DMS53 treated with DMSO at 0.1 percent for 48 hours (cell line): ENCODE results near the gene ZNF277.

ENCODE experiments used
- DNase-seq: peaks from one replicate; lab custom pipeline; 2025; ENCODE audit not compliant: unreplicated experiment; lab: John Stamatoyannopoulos, UW

ZNF277 gene

DNA sequence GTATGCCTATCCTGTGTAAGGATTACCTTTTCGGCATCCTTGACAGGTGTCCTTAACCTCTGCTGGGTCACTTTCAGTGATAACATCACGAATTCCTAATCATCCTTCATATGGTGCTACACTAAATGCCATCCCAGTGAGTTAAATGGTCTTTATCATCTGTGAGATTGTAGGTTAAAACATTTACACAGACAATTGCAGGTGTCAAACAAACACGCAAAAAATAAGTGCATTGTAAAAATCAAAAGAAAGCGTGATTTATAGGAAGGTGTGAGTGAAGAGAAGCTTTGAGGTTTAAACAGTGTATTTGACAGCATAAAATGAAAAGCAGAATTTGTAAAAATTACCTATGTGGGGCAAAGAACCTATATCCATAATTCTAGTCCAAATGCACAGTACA lies 132.3 kb downstream of the ZNF277 start:
- DNase-seq: no peak

DNA sequence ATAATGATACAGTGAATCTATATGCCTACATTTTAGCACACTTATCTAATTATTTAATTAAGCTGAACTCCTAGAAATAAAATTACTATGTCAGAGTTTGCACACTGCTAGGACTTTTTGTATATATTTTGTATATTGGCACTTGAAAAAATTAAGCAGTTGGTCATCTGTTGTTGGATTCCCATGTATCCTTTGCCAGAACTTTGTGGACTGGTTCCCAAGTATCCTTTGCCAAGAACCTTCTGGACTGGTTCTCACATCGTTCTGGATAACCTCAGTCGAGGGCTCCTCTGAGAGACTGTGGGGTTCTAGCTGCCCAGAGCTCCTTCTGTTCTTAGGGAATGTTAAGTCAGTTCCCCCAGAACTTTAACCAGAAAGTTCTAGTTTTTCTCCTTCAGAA lies 135.0 kb downstream of the ZNF277 start:
- DNase-seq: no peak

DNA sequence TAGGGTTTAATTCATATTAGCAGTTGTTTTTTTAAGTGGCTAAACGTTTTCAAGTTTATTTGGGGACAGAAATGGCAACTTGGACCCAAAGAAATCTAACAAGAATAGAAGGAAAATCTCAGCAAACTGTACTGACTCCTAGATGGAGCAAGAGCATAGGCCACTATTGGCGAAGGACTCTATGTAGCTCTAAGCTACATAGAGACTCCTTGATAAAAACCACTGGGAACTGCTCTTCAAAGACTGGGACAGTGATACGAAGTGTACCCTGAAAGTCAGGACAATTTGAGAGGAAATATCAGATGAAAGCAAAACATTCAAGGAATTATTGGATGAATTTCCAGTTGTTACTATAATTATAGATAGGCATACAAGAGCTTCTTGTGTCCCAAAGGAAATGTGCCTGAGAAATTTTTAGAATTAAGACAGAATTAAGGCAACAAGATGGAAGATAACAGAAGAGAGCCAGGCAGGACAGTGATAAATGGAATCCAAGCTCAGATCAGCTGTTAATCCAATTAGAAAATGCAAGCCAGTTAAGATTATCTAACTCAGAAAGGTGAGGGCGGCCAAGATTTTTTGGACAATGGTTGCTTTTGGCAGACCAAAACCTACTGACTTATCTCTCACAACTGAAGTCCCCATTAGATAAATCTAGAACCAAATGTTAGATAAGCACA lies 140.0 kb downstream of the ZNF277 start:
- DNase-seq: no peak

DNA sequence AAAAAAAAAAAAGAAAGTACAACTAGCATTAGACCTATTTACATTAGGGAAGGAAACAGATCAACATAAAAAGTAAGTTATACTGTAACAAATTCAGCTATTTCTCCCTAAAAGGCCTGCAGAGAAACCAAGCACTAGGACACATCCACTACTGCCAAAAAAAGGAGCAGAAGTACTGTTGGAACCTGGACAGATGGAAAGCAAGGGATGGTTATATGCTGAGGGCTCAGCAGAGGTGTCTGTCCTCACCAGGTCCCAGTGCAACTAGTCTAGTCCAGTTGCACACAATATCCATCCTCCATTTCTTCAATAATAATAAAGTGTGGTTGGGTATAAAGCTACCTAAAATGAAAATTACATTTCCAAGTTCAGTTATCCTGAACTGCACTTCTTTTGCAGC lies 140.6 kb downstream of the ZNF277 start:
- no peak for DNase-seq

DNA sequence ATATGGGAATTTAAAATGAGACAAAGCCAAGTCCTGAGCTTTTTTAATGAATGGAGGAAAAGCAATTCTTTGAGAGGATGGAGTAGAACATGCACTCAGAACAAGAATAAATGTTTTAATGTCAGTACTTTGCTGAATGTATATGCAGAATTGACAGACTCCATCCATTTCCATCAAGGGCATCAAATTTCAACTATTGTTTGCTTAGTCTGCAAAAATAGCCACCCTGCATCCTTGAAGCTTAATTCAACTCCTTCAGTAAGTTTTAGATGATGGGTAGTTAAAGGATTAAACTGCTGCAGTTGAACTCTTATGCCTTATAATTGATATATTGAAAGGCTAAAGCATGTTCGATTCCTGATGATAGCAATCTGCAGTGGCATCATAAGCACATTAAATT lies 144.1 kb downstream of the ZNF277 start:
- no peak for DNase-seq

DNA sequence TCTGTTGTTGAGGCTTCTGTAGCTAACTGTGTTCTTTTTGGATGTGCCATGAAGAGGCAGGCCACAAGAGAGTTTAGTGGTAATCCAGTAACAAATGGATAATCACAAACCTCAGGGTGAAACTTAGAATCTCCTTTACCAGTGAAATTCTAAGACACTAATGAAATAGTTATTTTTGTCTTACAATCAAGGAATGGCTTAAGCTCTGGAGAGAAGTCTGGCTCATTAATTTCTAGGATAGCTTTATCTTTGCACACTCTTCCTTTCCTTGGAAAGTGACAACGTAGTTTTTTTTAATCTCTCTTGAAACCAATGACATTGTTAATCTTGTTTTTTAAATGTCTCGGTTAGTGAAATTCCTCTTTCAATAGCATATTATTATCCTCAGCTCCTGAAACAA lies 150.1 kb downstream of the ZNF277 start:
- no peak for DNase-seq

DNA sequence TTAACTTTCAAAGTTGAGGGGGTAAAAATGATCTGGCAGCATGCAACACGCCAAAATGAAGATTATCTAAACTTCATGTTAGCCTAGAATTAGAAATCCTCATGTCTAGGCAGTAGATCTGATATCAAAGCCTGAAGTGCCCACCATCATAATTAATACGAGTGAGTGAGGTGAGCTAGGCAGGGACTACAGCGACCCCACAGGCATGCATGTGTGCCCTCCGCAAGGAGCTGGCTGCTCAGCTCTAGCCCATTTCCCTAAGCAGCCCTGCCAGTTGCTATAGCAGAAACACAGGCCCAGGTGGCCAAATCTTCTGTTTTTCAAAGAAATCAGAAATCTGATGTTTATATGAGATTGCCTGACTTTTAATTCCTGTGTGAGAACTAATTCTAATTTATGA lies 150.6 kb downstream of the ZNF277 start:
- DNase-seq: no peak

DNA sequence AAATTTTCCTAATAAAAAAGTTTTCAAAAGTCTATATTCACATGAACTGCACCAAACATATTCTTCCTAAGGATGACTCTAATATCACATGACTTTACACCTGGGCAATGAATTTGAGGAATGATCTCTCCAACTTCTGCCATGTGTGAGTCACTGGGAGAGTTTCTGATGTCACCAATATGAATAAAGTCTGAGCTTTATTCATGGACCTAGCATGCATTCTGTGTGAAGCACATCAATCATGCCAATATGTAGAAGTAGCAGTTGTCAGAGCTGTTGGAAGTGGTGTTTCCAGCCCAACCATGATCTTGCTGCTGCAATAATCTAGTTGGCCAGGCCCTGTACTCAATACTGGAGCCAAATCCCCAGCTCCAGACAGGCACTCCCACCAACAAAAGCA lies 152.0 kb downstream of the ZNF277 start:
- no peak for DNase-seq

DNA sequence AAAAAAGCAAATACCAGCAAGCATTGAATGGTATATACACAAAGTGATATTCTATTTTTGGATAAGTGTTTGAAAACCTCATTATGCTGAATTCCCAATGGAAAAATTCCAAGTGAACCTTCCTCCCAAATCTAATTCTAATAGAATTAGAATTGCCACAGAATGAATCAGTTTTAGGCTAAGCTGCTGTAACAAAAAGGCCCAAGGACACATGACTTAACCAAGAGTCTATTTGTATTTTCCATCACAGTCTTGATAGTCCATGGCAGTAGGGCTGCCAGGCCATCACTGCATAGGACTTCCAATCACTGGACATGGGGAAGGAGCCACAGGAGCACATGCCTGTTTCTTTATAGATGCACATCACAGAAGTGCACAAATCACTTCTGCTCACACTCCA lies 152.6 kb downstream of the ZNF277 start:
- DNase-seq: no peak

DNA sequence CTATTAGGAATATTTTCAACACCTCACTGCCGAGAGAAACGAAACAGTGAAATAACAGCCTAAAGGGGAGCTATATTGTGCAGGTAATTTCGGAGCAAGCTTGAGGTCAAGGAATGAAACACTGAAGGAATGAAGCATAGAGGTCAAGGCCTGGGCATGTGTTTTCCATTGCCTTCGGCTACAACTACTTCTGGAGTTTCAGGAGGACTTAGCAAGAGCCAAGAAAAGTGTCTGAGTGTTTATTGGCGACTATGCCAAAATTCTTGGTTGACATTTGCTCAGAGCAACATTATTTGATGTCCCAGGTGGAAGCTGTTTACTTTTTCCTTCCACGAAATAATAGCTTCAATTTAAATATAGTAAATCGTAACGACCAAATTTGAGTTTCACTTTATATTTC lies 154.2 kb downstream of the ZNF277 start:
- DNase-seq: no peak

DNA sequence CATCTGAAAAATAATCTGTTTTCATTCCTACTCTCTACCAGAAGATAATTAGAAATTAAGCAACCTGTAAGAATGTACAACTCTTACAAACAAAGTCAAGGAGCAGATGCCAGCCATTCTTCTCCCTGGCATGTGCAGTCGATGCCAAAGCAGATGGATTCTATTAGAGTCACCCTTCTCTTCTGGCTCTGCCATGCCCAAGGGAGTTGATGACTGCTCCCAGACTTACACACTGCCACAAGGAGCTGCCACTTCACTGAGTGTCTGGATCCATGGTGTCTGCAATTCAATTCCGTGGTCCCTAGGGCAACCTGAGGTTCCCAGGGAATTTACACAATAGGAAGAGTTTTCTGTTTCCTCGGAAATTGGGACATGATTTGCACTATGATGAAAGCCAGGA lies 154.7 kb downstream of the ZNF277 start:
- DNase-seq: no peak

DNA sequence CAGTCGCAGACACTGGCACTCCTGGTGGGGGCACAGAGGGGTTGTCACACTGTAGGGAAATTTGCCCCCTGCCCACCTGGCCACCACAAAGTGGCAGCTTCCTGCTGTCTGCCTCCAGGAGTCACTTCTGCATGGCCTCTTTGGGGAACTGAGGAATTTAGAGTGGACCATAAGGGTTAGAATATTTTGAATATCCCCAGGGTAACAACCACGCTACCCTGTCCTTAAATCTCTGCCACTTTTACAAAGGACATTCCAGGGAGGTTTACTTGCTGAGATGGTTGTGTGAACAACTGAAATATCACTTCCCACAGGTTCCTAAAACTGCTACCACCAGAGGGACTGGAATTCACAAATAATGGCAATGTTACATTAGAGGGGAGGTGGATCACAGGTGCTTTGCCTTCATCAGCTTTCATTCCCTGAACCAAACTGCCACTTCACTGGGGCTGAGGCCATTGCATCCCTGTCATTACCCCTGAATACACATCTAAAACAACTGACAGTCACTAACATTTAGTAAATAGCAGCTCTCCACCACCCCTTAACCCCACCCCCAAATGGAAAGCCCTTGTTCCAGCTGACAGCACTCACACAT lies 155.7 kb downstream of the ZNF277 start:
- DNase-seq: no peak

DNA sequence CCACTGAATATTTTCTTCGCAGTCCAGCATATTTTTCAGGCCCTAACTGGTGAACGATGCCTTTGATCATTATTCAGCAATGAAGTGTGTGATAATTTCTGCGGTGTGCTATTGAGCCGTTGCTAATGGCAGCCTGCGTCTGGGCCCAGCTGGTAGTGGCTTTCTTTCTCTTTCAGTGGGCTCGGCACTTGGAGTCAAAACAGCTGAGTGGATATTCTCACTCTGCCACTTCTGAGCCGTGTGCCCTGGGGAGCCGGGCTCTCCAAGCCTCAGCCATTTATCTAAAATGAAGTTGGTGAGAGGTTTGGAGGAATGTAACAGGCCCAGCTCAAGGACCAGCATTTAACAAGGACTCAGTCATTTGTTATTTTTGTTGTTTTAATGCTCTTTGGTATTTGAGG lies 156.2 kb downstream of the ZNF277 start:
- DNase-seq: no peak

DNA sequence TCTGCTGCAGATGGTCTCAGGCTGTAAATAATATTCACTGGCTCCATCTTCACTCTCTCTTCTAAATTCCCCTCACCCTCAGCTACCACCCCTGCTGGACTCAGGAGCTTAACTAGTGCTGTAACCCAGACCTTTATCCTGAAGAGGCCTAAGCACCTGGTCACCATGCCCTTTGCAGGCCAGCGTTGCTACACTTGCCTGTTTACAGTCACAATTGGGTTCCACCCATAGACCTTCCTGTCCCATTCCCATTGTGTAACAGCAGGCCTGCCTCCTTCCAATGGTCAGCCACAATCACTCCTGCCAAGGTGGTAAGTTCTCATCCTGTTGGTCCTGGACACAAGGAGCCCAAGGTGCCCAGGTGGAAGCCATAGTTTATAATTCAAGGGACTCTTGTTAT lies 157.9 kb downstream of the ZNF277 start:
- DNase-seq: no peak

DNA sequence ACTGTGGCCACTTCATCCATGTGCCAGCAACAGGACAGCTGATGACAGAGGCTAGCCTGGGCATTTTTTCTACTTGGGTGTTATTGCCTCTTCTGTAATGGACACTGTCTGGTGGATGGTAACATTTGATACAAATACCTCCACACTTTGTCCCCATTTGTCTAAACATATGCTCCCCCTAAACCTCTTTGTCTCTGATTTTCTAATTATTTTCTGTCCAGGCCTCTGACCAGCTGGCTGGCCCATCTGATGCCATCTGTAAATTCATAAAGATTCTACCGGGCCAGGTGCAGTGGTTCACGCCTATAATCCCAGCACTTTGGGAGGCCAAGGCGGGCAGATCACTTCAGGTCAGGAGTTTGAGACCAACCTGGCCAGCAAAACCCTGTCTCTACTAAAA lies 159.1 kb downstream of the ZNF277 start:
- no peak for DNase-seq

DNA sequence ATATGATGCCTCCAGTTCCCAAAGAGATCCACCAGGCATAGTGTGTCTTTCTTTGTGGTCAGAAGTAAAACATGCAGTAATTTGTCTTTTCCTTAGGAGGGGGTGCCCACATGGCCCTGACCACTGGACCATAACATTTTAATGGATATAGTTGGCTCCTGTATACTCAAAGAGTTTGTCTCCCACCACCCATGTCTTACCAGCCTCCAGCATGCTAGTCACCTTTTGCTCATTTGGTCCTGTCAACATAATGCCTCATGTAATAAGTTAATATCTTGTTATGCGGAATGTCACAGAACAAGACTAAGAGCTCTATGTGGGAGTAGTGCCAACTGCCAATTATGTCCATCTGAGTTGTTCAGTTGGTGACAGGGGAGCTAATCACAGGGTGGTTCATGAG lies 160.4 kb downstream of the ZNF277 start:
- DNase-seq: no peak

DNA sequence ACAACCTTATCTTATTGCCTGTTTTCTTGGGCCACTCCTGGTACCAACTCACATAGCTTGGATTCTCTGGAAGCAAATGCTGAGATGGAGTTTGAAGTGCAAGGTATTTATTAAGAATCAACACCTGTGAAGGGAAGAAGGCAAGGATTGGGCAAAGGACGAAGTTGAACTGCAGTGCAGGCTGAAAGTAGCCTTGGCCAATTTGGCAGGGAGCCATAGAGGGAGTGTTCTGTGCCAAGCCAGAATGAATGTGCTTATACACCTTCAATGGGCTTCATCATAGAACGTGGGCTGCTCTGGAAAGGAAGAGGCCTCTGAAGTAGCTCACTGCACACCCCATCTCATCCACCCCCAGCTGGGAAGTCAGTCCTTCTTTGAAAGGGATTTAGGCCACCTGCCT lies 163.9 kb downstream of the ZNF277 start:
- no peak for DNase-seq

DNA sequence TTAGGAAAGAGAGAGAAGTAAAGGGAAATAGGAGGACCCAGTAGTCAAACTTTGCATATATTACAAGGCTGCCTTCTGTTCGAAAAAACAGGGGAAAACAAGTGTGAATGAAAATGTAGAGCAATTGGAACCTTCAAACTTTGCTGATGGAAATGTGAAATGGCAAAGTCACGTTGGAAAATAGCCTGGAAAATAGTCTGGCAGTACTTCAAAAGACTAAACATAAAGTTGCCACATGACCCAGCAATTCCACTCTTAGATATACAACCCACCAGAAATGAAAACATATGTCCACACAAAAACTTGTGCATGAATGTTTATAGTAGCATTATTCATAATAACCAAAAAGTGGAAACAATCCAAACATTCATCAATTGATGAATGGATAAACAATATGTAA lies 165.2 kb downstream of the ZNF277 start:
- DNase-seq: no peak

DNA sequence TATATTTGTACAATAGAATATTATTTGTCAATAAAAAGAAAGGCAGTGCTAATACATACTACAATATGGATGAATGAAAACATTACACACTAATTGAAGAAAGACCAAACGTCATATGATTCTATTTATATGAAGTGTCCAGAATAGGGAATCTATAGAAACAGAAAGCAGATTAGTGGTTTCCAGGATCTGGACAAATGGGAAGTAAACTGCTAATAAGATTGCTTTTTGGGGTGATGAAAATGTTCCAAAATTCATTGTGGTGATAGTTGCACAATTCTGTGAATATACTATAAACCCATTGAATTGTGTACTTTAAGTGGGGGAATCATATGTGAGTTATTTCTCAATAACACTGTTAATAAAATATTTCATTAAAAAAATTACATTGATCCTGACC lies 165.6 kb downstream of the ZNF277 start:
- DNase-seq: no peak

DNA sequence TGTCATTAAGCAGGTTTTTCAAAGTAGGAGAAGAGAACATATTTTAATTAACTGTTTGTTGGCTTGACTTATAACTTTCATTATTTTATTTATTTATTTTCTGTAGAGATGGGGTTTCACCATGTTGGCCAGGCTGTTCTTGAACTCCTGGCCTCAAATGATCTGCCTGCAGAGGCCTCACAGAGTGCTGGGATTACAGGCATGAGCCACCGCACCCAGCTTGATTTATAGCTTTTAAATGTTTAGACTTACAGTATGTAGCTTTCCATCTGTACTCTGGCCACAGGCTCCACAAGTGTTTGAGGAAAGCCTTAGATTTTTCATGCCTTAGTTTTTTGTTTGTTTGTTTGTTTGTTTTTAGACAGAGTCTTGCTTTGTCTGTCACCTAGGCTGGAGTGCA lies 171.1 kb downstream of the ZNF277 start:
- no peak for DNase-seq

DNA sequence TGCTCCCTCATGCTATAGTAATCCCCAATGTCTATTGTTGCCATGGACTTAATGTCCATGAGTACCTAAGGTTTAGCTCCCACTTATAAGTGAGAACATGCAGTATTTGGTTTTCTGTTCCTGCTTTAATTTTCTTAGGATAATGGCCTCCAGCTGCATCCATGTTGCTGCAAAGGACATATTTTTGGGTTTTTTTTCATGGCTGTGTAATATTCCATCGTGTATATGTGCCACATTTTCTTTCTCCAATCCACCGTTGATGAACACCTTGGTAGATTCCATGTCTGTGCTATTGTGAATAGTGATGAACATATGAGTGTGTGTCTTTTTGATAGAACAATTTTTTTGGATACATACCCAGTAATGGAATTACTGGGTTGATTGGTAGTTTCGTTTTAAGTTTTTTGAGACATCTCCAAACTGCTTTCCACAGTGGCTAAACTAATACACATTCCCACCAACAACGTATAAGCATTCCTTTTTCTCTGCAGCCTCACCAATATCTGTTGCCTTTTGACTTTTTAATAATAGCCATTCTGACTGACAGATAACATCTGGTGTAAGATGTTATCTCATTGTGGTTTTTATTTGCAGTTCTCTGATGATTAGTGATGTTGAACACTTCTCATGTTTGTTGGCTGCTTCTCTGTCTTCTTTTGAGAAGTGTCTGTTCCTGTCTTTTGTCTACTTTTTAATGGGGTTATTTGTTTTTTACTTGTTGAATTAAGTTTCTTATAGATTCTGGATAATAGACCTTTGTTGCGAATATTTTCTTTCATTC lies 175.0 kb downstream of the ZNF277 start:
- no peak for DNase-seq

DNA sequence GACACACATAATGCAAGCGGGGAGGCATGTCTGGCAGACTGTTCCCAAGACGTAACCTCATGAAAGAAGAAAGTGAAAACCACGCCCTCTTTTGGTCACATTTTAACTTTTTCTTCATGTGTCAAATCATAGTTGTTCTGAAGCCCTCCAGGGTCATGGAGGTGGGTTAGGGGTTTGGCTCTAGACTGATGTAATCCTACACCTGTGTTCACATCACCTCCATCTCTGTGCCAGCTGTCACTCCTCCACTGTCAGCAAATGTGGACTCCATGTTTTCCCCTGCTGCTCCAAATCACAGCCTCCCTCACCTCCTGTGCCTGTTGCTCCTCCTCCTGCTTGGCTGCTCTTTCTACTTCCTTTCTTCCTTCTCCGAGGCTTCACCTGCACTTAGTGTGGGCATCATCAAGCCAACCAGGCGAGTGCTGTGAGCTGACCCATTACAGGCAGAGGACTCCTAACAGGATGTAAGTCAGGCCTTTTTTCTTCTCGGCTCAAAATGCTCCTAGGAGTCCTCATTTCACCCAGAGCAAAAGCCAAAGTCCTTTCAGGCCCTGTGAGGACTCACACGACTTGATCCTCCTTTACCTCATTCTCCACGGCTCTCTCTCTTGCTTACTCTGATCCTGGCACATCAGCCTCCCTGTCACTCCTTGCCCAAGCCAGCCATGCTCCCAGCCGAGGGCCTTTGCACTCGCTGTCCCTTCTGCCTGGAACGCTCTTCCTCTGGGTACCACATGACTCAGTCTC lies 177.3 kb downstream of the ZNF277 start:
- no peak for DNase-seq
